GM19395 (cell line): Measurements from ENCODE around the gene WWOX.

Source experiments
- ATAC-seq: cut with Tn5 transposase; IDR thresholded peaks from one replicate; pipeline ENCODE4 v1.9.1; 2021; ENCODE audit warnings: mild to moderate bottlenecking, moderate library complexity; ENCODE audit not compliant: unreplicated experiment

Gene WWOX

GRCh38 chr16:78291604-78292003, 192.2 kb downstream of the WWOX start:
- ATAC-seq = no peak

GRCh38 chr16:78292086-78292843, 192.8 kb downstream of the WWOX start:
- no peak for ATAC-seq

GRCh38 chr16:78292844-78293380, 193.5 kb downstream of the WWOX start:
- ATAC-seq = no peak

DNA sequence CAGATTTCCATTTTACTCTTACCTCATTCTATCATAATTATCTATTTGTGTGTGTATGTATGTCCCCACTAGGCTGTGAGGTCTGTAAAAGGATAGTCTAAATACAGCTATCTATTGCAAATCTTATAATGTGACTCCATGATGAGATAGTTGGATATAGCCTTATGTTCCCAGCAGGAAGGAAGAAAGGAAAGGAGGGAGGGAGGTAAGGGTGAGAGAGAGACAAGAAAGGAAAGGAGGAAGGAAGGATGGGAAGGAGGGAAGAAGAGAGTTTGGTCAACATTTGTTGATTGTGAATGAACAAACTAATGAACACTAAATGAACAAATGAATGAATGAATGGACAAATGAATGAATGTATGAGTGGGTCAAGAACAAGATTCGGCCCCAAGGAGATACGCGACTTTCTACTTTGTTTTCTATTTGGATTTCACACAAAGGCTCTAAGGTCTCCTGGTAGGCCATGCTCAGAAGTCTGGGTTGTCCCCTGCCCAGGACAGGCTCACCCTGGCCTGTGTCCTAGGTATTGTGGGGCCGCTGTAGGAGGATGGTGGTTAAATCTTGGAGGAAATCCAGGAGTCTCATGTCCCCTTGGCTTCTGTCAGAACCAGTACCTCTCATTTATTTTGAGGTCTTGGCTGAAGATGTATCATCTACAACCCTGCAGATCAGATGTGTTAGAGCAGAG, 195.2 kb downstream of the WWOX start:
- no peak for ATAC-seq

- ATAC-seq = no peak
These were observed 197.7 kb downstream of the WWOX start for GRCh38 chr16:78297066-78297666.

GRCh38 chr16:78298986-78299385, 199.5 kb downstream of the WWOX start:
- no peak for ATAC-seq

DNA sequence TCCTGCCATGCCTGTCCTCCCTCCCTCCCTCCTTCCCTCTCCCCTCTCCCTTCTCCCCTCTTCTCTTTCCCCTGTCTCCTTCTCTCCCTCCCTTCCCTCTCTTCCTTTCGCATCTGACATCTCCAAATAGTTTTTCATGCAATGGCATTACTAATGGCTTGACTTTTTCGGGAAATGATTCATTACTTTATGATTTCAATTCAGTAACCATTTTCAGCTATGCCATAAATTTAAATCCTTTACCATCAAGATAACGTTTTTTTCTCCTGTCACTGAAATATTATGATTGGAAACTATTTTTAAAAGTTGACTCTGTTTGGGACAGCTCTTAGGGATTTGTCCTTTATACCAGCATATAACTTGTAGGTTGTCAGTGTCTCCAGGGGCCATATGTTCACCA, 201.0 kb downstream of the WWOX start:
- no peak for ATAC-seq

DNA sequence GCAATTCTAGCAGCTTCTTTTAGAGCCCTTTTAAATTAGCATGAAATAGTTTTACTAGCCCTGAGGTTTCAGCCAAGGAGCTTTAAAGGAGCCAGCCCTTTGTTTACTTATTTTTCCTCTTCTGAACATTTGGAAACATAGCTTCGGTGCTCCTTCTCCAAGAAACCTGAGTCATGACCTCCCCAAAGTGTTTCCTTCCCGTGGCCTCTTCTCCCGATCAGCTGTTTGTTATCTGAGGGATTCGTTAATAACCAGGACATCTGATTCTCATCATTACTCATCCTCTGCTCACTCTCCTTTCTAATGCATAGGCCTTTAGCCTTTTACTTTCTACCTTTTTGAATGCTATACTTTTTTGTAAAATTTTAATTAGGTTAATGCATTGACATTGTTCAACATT, 204.5 kb downstream of the WWOX start:
- ATAC-seq = no peak

DNA sequence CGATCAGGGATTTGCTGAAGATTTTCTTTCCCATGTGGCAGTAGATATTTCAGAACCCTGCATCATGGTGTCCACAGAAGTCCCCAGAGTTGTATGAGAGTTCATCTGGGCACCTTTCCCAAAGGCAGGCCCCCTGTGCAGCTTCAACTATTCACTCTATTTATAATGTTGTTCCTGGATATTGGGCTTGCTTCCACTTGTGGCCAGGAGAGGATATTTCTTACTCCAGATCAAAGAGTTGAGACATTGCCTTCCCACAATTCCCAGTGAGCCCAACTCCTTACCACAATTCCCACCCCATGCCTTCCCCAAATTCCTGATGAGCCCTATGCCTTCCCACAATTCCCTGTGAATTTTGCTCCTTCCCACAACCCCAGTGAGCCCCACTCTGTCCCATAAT, 206.9 kb downstream of the WWOX start:
- no peak for ATAC-seq

DNA sequence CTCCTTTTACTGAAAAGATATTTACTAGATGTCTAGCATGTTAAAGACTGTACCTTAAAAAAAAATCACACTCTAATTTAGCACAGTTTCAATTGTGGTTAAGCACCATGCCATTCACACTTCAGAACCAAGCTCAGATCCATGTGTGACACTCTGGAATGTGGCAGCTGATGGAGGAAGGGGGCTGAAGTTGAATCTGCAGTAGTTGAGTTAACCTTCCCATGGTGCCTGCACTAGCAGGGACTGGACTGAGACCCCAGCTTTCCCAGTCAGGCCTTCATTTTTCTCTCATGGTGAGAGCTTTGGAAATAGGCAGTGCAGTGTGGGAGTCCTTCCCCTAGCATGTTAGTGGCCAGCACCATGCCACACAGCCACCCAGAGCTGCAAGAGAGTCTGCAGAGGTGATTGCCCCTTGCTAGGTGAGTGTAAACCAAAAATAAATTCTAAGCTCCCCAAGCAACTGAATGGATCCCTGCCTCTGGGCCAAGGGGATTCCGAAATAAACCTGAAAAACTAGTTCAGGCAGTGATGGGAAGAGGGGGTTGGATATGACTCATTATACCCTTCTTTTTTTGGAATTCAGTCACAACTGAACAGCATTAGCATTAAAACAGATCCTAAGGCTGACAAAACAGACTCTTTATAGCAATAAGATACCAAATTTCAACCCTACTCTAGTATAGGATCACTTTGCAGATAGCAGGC, 208.5 kb downstream of the WWOX start:
- ATAC-seq = no peak

- ATAC-seq = no peak
These were observed 210.3 kb downstream of the WWOX start for GRCh38 chr16:78309763-78310162.

DNA sequence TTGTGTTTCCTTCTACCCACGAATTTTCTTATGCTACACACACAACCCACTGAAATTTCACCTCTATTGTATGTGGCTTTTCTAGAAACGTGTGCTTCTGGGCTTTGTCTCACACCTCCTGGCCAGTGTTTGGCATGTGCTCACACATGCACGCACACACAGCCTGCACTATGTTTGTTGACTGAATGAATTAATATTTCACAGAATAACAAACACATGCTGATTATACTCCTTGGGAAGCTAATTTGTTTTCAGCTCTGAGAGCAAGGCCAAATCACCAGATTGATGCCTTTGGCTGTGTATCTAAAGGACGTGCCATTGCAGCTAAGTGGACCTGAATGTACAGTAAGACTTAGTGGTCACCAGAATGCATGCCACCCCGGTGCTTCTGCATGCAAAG, 210.7 kb downstream of the WWOX start:
- no peak for ATAC-seq

DNA sequence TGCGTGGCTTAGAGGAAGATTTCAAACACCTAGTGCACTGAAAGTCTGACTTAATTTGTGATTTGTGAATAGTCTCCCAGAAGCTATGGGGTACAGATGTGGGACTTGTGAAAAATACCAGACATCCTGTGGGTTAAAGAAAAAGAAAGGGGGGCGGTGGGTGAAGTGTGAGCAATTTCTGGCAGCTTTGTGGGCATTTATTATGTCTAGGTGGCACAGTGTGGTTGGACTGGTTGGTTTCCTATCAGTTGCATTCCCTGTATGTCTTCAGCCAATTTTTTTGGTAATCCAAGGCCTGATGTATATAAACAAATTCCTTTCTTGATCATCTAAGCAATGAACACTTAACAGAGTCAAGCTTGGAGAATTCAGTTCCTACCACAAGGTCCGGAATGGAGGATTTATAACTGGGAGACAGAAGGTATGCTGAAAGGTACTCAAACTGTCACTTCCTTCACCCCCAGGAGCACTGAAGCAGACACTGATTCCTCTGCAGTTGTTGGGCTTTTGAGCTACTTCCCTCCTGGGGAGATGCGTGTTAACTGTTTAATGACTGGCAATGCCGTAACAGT, 211.6 kb downstream of the WWOX start:
- ATAC-seq = no peak

DNA sequence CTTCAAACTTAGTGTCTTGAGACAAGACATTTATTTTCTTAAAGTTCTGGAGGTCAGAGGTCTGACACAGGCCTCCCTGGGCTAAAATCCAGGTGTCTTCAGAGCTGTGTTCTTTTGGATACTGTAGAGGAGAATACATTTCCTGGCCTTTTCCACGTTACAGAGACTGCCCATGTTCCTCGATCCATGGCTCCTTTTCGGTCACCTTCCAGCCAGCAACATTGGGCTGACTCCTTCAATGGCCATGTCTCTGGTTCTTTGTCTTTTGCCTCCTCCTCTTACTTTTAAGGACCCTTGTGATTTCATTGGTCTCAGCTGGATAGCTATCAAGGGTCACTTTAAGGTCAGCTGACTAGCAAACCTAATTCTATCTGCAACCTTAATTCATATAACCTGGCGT, 212.4 kb downstream of the WWOX start:
- no peak for ATAC-seq

- no peak for ATAC-seq
These were observed 218.2 kb downstream of the WWOX start for GRCh38 chr16:78317564-78318240.

DNA sequence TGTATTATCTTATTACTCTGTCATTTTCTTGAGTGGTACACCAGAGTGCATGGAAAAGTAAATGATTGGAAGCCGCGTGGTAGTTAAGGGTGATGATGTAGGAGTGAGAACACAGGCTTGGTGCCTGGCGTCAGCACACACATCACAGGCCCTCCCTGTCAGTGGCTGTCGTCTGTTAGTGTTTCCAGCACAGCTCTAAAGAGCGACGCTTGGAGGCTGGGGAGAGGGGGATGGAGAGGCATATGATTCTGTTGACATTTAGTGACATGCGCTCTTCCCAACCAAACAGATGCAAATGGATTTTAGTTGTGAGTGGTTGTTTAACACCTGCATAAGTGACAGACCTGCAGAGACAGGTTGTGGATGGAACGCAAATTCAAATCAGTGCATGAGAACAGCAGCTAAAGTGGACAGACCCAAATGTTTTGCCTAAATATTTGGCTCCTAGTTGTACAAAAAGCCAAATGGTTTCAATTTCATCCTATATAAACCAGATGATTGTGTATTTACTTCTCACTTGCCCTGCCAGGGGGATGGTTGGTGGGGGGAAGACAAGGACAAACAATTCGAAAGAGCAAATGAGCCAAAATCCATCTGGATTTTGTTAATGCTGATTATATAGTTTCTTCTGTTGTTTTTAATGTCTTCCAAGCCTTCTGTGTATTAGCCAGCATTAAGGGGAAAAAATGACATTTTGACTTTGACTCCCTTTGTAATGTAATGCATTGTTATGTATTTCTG, 222.3 kb downstream of the WWOX start:
- no peak for ATAC-seq

DNA sequence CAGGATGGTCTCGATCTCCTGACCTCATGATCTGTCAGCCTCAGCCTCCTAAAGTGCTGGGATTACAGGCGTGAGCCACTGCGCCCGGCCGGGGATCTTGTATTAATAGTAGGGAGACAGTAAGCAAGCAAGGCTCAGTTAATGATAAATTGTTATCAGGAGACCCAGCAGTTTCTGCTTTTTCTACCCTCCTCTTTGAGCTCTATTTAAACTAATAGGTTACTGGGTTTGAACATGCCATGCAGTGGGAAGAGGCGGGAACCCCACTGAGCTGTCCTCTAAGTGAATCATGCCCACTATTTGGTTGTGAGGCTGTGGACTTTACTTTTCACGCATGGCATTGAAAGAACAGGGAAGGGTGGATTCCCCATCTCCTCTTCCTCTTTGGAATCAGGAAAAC, 223.9 kb downstream of the WWOX start:
- no peak for ATAC-seq

DNA sequence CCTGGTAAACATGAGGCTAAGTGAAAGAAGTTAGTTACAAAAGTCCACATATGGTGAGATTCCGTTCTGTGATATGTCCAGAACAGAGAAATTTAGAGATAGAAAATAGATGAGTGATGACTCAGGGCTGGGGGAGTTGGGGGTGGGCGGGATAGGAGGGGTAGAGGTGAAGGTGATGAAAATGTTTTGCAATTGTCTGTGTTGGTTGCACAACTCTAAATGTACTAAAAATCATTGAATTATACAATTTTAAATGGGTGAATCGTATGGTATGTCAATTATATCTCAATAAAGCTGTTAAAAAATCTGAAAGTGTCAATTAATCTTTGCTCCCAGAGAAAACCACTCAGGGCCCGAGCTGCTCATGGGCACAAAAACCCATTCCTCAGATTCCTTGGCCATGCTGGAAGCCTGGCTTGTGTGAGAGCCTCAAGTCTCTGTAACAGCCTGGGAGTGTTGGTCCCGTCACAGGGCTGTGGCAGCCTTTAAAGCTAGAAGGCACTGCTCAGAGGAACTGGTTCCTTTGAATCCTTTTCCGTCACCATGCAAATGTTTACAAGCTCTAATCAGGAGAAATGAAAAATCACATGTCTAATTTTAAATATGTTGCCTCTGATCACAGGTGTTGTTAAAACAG, 225.3 kb downstream of the WWOX start:
- no peak for ATAC-seq
